Effector CD4-positive, alpha-beta T cell (primary cell): ENCODE results near the gene ACBD6.
"Not testable (repeated sequence)": the region's sequence is repeated elsewhere in the genome, so short reads cannot be mapped to it uniquely, and the experiment has no call there.

Source experiments
- DNase-seq: peaks from one replicate; pipeline ENCODE4 v3.0.0-alpha.2; 2020
- total RNA-seq: gene quantifications from one replicate; lab custom pipeline; 2026; lab: John Stamatoyannopoulos, UW

Gene ACBD6
- 40.7 reads per million, percentile 64 among the genes with 10 or more reads in this experiment for total RNA-seq

GRCh38 chr1:180502361-180503279 lies at the start of gene ACBD6:
TSS of gene ACBD6 (minus strand) at chr1:180502577. CDS start at chr1:180502266, 311 bp downstream.
- peak; percentile 73 for DNase-seq

- no peak for DNase-seq
These were observed 49.6 kb upstream of the ACBD6 start for GRCh38 chr1:180551997-180552396.

GRCh38 chr1:180550241-180550640 lies 47.9 kb upstream of the ACBD6 start:
- DNase-seq, result no peak

GRCh38 chr1:180549770-180550169 lies 47.4 kb upstream of the ACBD6 start:
- DNase-seq, result not testable (repeated sequence)

- no peak for DNase-seq
These were observed 46.4 kb upstream of the ACBD6 start for GRCh38 chr1:180548686-180549317.

- no peak for DNase-seq
These were observed 43.6 kb upstream of the ACBD6 start for GRCh38 chr1:180545991-180546390.

- DNase-seq, result no peak
These were observed 41.7 kb upstream of the ACBD6 start for GRCh38 chr1:180544050-180544449.

GRCh38 chr1:180542838-180543145 lies 40.4 kb upstream of the ACBD6 start:
- DNase-seq, result no peak

GRCh38 chr1:180542113-180542837 lies 39.9 kb upstream of the ACBD6 start:
- DNase-seq, result no peak

GRCh38 chr1:180540697-180541594 lies 38.6 kb upstream of the ACBD6 start:
- DNase-seq, result no peak

GRCh38 chr1:180539136-180539535 lies 36.8 kb upstream of the ACBD6 start:
- no peak for DNase-seq

GRCh38 chr1:180536821-180537372 lies 34.5 kb upstream of the ACBD6 start:
- DNase-seq, result no peak

- no peak for DNase-seq
These were observed 33.1 kb upstream of the ACBD6 start for GRCh38 chr1:180535418-180535999.

GRCh38 chr1:180534214-180534613 lies 31.8 kb upstream of the ACBD6 start:
- DNase-seq, result no peak

GRCh38 chr1:180533266-180533987 lies 31.1 kb upstream of the ACBD6 start:
- DNase-seq, result peak; percentile 40

- no peak for DNase-seq
These were observed 30.5 kb upstream of the ACBD6 start for GRCh38 chr1:180532854-180533253.

- no peak for DNase-seq
These were observed 28.1 kb upstream of the ACBD6 start for GRCh38 chr1:180530501-180530900.

GRCh38 chr1:180528868-180529470 lies 26.6 kb upstream of the ACBD6 start:
- DNase-seq, result no peak

GRCh38 chr1:180527101-180527669 lies 24.8 kb upstream of the ACBD6 start:
- DNase-seq, result no peak

- no peak for DNase-seq
These were observed 23.3 kb upstream of the ACBD6 start for GRCh38 chr1:180525715-180526039.
